Nucleus accumbens (tissue), 56 donors: ENCODE measurements around the gene IKZF4.
A peak's percentile ranks its signal among the peaks of the same experiment; 100 is the strongest.

Source experiments
- DNase-seq, 56 donors: peaks; one replicate each; lab custom pipeline; 2025; lab: John Stamatoyannopoulos, UW

IKZF4 gene

DNA sequence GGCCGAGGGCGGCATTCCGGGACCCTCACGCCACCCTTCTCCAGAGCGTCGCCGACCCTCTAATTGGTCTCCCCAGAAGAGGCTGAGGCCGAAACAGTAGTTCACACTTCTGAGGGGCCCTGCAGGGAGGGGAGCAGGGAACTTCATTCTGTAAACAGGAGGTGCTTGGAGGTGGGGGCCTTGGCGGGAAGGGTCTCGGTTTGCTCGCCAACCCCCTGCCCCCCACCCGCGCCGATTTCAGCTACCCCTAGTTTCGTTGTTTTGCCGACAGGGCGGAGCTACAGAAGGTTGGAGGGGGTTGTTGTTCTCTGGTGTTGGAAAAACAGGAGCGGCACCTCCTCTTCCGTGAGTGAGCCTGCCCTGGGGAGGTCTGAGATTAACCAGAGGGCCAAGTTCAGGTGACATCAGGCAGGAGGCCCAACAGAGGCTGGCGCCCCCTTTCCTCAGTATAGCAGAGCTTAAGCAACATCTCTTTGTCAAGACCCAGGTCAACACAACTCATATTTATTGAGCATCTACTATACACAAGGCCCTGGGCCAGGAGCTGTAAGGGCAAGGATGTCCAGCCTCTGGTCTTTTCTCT lies 59.8 kb downstream of the IKZF4 start:
- peak in 3 of 56 donors; percentile 9 to 50 (median 22) for DNase-seq

DNA sequence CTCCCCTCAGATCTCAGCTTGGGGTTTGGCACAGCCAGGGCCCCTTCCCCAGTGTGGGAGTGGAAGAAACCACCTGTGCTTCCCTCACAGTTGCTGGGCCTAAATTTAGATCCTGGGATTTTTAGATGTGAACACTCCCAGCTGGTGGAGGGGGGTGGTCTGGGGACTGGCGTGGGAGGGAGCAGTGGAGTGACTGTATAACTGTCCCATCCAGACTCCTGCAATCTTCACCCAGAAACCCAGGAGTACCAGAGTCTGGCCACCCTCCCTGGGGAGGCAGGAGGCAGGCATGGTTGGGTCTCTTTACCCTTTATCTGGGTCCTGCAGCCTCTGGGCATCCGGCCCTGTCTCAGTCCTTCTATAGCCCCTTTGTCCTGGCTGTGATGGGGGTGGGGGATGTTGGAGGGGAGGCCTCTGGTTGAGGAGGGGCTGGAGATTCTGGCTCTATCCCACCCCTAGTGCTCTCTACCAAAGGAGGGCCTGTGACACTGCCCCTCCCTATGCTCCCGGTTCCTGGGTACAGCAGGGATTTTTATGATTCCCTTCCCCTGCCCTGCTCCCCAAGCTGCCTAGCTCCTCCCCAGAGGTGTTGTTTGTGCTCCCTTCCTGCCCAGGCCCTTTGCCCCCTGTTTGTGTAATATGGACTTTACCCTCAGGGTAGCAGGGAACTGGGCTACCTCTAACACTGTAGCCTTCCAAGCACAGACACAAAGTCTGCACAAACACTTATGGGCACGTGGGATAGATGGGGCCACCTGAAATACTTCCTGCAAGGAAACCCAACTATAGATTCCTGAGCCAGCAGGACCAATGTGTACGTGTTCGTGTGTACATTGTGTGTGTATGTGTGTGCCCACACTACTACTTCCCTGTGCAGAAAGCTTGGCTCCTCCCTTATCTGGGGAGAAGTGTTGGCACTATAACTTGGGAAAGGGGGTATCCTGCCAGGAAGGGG lies 60.8 kb downstream of the IKZF4 start:
- peak in 53 of 56 donors; percentile 16 to 87 (median 53) for DNase-seq

DNA sequence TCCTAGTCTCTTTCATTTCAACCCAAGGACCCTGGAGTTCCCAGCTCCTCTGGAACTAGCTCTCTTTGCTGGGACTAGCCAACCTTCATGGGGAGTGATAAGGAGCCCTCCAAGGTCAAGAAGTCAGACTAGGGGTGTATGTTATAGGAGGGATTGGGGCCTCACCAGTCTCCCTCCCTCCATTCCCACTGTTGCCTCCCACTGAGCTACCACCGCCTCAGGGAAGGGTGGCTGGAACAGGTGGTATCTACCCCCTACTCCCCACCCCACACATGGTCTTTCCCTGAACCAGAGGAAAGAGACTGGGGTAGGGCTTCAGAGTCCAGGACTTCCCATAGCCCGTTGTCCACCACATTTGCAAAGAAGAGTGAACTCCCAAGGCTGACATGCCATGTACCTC lies 61.5 kb downstream of the IKZF4 start:
- DNase-seq: peak in 10 of 56 donors; percentile 17 to 62 (median 46)

DNA sequence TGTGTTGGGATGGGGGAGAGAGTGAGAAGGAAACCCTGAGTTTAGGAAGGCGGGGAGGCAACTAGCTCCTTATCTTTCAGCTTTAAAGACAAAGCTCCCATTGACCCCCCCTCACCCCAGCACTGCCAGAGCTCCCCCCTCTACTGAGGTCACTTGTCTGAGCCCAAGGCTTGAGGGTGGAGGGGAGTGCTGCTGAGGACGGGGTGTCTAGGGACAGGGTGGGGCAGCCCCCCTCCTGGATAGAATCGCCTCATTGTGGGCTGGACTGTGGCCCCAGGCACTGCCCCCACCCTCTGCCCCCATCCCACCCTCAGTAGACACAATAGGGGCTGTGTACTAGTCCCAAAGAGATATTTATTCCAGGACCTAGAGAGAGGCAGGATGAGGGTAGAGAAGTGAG lies 62.1 kb downstream of the IKZF4 start:
- DNase-seq: peak in 54 of 56 donors; percentile 23 to 97 (median 85)

DNA sequence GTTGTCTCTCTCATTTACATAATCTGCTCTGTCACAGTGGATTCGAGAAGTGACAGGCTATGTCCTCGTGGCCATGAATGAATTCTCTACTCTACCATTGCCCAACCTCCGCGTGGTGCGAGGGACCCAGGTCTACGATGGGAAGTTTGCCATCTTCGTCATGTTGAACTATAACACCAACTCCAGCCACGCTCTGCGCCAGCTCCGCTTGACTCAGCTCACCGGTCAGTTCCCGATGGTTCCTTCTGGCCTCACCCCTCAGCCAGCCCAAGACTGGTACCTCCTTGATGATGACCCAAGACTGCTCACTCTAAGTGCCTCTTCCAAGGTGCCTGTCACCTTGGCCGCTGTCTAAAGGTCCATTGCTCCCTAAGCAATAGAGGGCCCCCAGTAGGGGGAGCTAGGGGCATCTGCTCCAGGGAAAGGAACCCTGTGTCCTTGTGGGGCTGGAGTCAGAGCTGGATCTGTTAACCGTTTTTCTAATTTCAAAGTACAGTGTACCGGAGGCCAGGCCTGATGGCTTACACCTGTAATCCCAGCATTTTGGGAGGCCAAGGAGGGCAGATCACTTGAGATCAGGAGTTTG lies 64.2 kb downstream of the IKZF4 start:
- peak in 2 of 56 donors; percentile 5 to 10 for DNase-seq

DNA sequence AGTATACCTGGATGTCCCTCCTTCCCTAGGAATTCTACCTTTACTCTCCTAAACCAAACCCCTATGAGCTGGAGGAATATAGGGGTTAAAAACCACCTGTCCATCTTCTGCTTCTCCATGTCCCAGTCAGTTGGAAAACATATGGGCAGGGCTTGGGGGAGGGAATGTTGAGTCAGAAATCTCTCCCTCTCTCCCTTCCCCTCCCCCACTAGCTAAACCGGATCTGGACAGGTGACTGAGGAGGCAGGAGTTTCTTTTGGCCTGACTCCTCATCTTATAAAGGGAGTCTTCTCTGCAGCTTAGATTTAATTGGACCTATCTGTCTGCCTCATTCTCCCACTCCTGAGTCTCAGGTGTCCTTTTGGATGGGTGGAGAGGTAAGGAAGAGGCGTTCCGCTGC lies 65.3 kb downstream of the IKZF4 start:
- DNase-seq: no peak

DNA sequence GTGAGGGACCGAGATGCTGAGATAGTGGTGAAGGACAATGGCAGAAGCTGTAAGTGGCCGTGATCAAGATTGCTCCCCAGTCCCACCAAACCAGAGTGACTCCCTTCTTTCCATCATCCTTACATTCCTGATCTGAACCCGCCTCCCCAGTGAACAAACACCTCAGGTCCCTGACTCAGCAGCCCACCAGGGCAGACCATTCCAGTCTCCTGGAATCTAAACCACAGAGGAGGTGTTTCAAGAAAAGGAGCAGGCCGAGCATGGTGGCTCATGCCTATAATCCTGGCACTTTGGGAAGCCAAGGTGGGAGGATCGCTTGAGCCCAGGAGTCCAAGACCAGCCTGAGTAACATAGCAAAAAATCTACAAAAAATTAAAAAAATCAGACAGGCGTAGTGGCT lies 65.8 kb downstream of the IKZF4 start:
- DNase-seq: no peak

DNA sequence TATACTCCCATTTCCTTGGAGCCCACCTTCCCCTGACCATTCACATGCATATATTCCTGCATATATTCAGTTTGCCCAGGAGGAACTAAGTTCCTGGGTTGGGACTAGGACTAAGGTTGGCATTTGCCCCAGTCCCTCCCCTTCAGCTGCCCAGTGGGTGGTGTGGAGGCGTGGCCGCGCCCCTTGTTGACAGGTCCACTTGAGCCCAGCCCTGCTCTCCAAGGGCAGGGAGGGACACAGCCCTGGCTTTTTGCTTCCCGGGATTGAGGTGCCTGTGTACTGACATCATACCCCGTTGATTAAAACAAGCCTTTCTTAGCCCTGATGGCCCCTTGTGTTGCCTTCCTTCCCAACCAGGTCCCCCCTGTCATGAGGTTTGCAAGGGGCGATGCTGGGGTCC lies 66.4 kb downstream of the IKZF4 start:
- DNase-seq: peak in 4 of 56 donors; percentile 4 to 48 (median 26)
